ENCODE results near the gene IHH.

IHH gene

GRCh38 chr2:219025637-219026585, 34.8 kb downstream of the IHH start:
- no peaks in the 10 kb centered on the region for H3K9me3 ChIP-seq
- H3K27ac ChIP-seq, result no peak overlapping the region
- no peaks in the 10 kb centered on the region for H3K36me3 ChIP-seq
- no peaks in the 10 kb centered on the region for H3K4me1 ChIP-seq (ENCODE audit: control insufficient read depth in 1 of 2, insufficient read depth in 1 of 2, low read depth in 1 of 2, low read length in 1 of 2)
- no peak for TF ChIP-seq CTCF (IDR thresholded peaks at IDR 0.05)
- peaks cover 42% of the 10 kb centered on the region for H3K27me3 ChIP-seq
- H3K4me3 ChIP-seq (ENCODE audit: low read depth in 1 of 2, low read length in 1 of 2), result no peak overlapping the region

GRCh38 chr2:219024059-219024458, 36.7 kb downstream of the IHH start:
- Histone ChIP-seq H3K27me3 (peaks cover 42% of the 10 kb centered on the region), H3K4me3 (ENCODE audit: low read depth in 1 of 2, low read length in 1 of 2) (no peak overlapping the region), H3K27ac (no peak overlapping the region), H3K4me1 (ENCODE audit: control insufficient read depth in 1 of 2, insufficient read depth in 1 of 2, low read depth in 1 of 2, low read length in 1 of 2) (no peaks in the 10 kb centered on the region), H3K36me3 (no peaks in the 10 kb centered on the region), H3K9me3 (no peaks in the 10 kb centered on the region)
- no peak for TF ChIP-seq CTCF (IDR thresholded peaks at IDR 0.05)

- Histone ChIP-seq H3K27ac (no peak overlapping the region), H3K4me3 (ENCODE audit: low read depth in 1 of 2, low read length in 1 of 2) (no peak overlapping the region), H3K36me3 (no peaks in the 10 kb centered on the region), H3K9me3 (no peaks in the 10 kb centered on the region), H3K4me1 (ENCODE audit: control insufficient read depth in 1 of 2, insufficient read depth in 1 of 2, low read depth in 1 of 2, low read length in 1 of 2) (no peaks in the 10 kb centered on the region), H3K27me3 (peaks cover 47% of the 10 kb centered on the region)
- TF ChIP-seq CTCF (IDR thresholded peaks at IDR 0.05), result no peak
Measured at GRCh38 chr2:219023045-219023605, 37.6 kb downstream of the IHH start.

- Histone ChIP-seq H3K27me3 (peaks cover 47% of the 10 kb centered on the region), H3K9me3 (no peaks in the 10 kb centered on the region), H3K27ac (no peak overlapping the region), H3K36me3 (no peaks in the 10 kb centered on the region), H3K4me3 (ENCODE audit: low read depth in 1 of 2, low read length in 1 of 2) (no peak overlapping the region), H3K4me1 (ENCODE audit: control insufficient read depth in 1 of 2, insufficient read depth in 1 of 2, low read depth in 1 of 2, low read length in 1 of 2) (no peaks in the 10 kb centered on the region)
- no peak for TF ChIP-seq CTCF (IDR thresholded peaks at IDR 0.05)
Measured at GRCh38 chr2:219022616-219023015, 38.1 kb downstream of the IHH start.

- Histone ChIP-seq H3K27me3 (peaks cover 47% of the 10 kb centered on the region), H3K36me3 (no peaks in the 10 kb centered on the region)
Measured at GRCh38 chr2:219022041-219022440, 38.7 kb downstream of the IHH start.

More at GRCh38 chr2:219022041-219022440, 38.7 kb downstream of the IHH start:
- Histone ChIP-seq H3K4me1 (ENCODE audit: control insufficient read depth in 1 of 2, insufficient read depth in 1 of 2, low read depth in 1 of 2, low read length in 1 of 2) (no peaks in the 10 kb centered on the region), H3K4me3 (ENCODE audit: low read depth in 1 of 2, low read length in 1 of 2) (no peak overlapping the region), H3K9me3 (no peaks in the 10 kb centered on the region), H3K27ac (no peak overlapping the region)
- TF ChIP-seq CTCF (IDR thresholded peaks at IDR 0.05), result no peak

All from neutrophil (primary cell).